ENCODE results near the gene ZNF98.

The ZNF98 gene

DNA sequence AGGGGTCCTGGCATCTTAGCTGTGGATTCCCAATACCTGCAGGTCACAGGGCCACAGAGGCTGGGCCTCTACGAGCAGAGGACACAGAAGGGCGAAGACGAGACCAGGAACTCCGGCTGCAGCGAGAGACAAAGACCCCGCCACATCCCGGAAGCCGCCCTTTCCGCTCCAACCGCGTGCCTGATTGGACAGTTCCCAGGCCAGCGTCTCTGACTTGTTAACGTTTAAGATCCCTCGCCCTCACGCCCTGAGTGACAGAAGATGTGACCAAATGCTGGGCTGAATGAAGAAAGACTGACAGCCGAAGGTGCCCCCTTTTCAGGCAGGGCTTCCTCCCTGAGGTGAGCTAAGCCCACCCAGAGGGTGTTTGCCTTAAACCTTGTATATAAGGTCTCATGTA, at the start of gene ZNF98:
Gene ZNF98 (minus strand): TSS at position 136 of the 400 bp plus-strand sequence. CDS start 122 bp downstream, at position 14.
- no peak for DNase-seq

DNA sequence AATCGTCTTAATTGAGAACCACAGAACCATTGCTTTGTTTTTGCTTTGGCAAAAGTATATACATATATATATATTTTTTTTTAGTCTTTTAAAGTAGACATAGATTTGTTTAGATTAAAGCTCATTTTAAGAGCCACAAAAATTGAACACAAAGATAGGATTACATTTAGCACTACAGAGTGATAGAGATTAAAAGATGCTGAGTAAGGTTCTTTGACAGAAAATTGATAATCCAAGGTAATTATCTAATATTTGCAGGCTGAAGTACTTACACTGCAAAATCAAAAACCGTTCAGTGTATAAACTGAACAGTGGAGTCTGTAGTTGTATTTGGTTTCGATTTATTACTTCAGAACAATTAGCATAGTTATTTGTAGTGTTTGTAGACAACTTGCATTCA, 24.5 kb upstream of the ZNF98 start:
- no peak for DNase-seq

DNA sequence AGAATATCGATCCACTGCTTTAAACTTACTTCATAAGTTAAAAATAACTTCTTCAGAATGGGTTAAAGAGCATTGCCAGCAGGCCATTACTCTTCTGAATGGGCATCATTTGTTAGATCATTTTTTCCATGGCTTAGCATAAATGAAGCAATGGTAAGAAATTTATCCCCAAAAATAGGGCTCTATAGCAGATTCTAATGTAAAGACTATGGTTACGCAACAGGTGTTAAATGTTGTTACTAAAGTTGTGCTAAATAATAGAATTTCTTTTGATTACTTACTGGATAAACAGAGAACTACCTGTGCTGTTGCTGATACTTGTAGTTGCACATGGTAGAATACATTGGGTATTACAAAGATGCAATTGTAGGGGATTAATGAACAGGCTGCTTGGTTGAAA, 15.9 kb upstream of the ZNF98 start:
- DNase-seq, result no peak

GRCh38 chr19:22427960-22428913, 6.1 kb upstream of the ZNF98 start:
- DNase-seq, result no peak

- no peak for DNase-seq
These were observed 5.4 kb upstream of the ZNF98 start for GRCh38 chr19:22427547-22427946.

- no peak for DNase-seq
These were observed 4.8 kb upstream of the ZNF98 start for GRCh38 chr19:22426901-22427300.

GRCh38 chr19:22421797-22422196, 349 bp downstream of the ZNF98 start:
- no peak for DNase-seq

DNA sequence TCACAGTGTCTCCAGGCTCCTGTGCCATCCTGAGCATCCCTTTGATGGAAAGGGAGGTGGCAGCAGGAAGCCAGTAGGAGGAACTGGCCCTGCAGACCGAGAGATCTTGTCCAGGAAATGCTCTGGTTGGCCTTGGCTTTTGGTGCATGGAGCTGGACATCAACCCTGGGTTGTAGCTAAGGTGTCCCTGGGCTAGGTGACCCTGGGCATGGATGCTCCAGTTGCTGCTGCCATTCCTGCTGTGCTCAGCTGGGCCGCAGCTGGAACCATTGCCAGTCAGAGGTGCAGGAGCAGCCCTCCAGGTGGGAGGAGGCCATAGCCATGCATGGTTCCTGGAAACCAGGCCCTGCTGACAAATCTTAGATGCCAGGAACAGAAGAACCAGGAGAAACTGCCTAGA, 67.5 kb downstream of the ZNF98 start:
- DNase-seq, result no peak

Measured in Kasumi-1 (cell line).